PC-3 (cell line): Measurements from ENCODE around the gene SH3PXD2A. TPM values are rescaled to one million over a fixed set of nuclear protein-coding genes. Genes with fewer than 3 reads are reported as not detected.

ENCODE experiments used
- ATAC-seq: fragments of 200-7000 bp; cut with Tn5 transposase; 2 replicates; pipeline ENCODE4 v1.9.1; 2020; ENCODE audit warnings: mild to moderate bottlenecking, moderate library complexity
- BruUV-seq: library from RNA; stranded (reverse); fragments of 400-500 nt; replicated peaks from 2 replicates; lab custom pipeline; 2021; lab: Mats Ljungman, UMichigan
- CTCF ChIA-PET: fragments of 300-600 bp; sonication (Branson Sonifier 250); formaldehyde crosslinking; loops from one replicate; lab custom pipeline; 2022; ENCODE audit warnings: antibody characterized with exemption; lab: Charles Lee
- POLR2A ChIA-PET: fragments of 300-600 bp; sonication (Branson Sonifier 250); formaldehyde crosslinking; loops from one replicate; lab custom pipeline; 2022; ENCODE audit warnings: antibody characterized with exemption; ENCODE audit not compliant: unreplicated experiment; lab: Charles Lee
- DNase-seq: peaks from one replicate; pipeline ENCODE4 v3.0.0-alpha.2; 2015
- H2AFZ ChIP-seq: fragments of 300-600 bp; sonication (generic); 2 replicates; pipeline ENCODE4 v1.6.0; 2016; ENCODE audit warnings: antibody characterized with exemption, low read length
- H3F3A ChIP-seq: fragments of 300-600 bp; sonication (generic); one replicate; pipeline ENCODE4 v1.6.0; 2017; ENCODE audit warnings: antibody characterized with exemption, low read length, control low read depth, mild to moderate bottlenecking; ENCODE audit not compliant: unreplicated experiment
- H3K27ac ChIP-seq: fragments of 300-600 bp; sonication (generic); 2 replicates; pipeline ENCODE4 v1.5.1; 2016; ENCODE audit warnings: mild to moderate bottlenecking, low read length
- H3K27me3 ChIP-seq: fragments of 300-600 bp; sonication (generic); 2 replicates; pipeline ENCODE4 v1.6.1; 2016; ENCODE audit warnings: low read length, mixed read lengths
- H3K36me3 ChIP-seq: fragments of 300-600 bp; sonication (generic); 2 replicates; pipeline ENCODE4 v1.6.1; 2016; ENCODE audit warnings: low read depth, mixed run types, low read length, mixed read lengths
- H3K4me1 ChIP-seq: fragments of 300-600 bp; sonication (generic); 2 replicates; pipeline ENCODE4 v1.5.1; 2016; ENCODE audit warnings: low read length; ENCODE audit not compliant: insufficient read depth
- H3K4me2 ChIP-seq: fragments of 300-600 bp; sonication (generic); 2 replicates; pipeline ENCODE4 v1.6.0; 2016; ENCODE audit warnings: low read length
- H3K4me3 ChIP-seq: fragments of 300-600 bp; sonication (generic); 2 replicates; pipeline ENCODE4 v1.5.1; 2016; ENCODE audit warnings: mild to moderate bottlenecking, low read length, mixed read lengths
- H3K79me2 ChIP-seq: fragments of 300-600 bp; sonication (generic); 2 replicates; pipeline ENCODE4 v1.6.1; 2017; ENCODE audit warnings: low read length, mixed read lengths
- H3K9ac ChIP-seq: fragments of 300-600 bp; sonication (generic); 2 replicates; pipeline ENCODE4 v1.6.0; 2016; ENCODE audit warnings: mild to moderate bottlenecking, low read length
- H3K9me2 ChIP-seq: fragments of 300-600 bp; sonication (generic); replicated peaks from 2 replicates; pipeline ENCODE4 v1.6.1; 2016; ENCODE audit warnings: mixed run types, low read length, mixed read lengths
- H3K9me3 ChIP-seq: fragments of 300-600 bp; sonication (generic); 2 replicates; pipeline ENCODE4 v1.6.1; 2016; ENCODE audit warnings: low read length, mixed read lengths
- H4K20me1 ChIP-seq: fragments of 300-600 bp; sonication (generic); 2 replicates; pipeline ENCODE4 v1.6.1; 2016; ENCODE audit warnings: low read length, mixed read lengths
- EZH2 ChIP-seq: fragments of 300-600 bp; sonication (generic); IDR thresholded peaks from one replicate; pipeline ENCODE4 v1.6.1; 2017; ENCODE audit warnings: antibody characterized with exemption, mild to moderate bottlenecking, low read length; ENCODE audit not compliant: unreplicated experiment
- EZH2phosphoT487 ChIP-seq: fragments of 300-600 bp; sonication (generic); IDR thresholded peaks from 2 replicates; pipeline ENCODE4 v1.6.1; 2018; ENCODE audit warnings: mild to moderate bottlenecking, antibody characterized with exemption, low read length, borderline replicate concordance
- intact Hi-C: fragments of 100-400 bp; cut with micrococcal nuclease; formaldehyde crosslinking; loops from 2 replicates; pipeline ENCODE4 v1.9.0; 2023
- total RNA-seq: library from RNA; depleted of rRNA; stranded (reverse); fragments of >200 nt; gene quantifications from 2 replicates; pipeline ENCODE4 v1.2.3, GENCODE V29; 2014
- TF ChIP-seq, protein P1 (sequence below): fragments of 300-600 bp; sonication (generic); conservative IDR thresholded peaks from 2 replicates; pipeline ENCODE4 v1.5.1; 2017; ENCODE audit warnings: antibody characterized with exemption, low read depth, mild to moderate bottlenecking, low read length

Gene SH3PXD2A
- total RNA-seq, 1 experiment from 2014 or later = 3.4 TPM

DNA sequence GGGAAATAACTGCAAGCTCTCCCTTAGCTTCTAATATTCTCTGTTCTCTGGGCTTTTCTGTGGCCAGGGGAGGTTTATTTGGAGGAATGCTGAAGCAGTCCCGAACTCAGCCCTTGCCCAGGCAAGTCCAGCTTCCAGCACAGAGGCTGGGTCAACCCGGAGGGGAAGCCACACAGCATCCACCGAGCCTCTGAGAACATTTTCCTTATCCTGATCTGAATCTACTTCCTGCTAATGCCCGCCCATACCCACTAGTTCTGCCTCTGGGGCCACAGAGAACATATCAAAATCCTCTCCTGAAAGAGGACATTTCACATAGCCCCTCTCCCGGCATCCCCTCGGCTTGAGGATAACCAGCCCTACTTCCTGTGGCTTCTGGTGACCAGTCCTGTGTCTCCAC, 31.1 kb downstream of the SH3PXD2A start:
- Histone ChIP-seq H4K20me1 (no peaks in the 10 kb centered on the region), H3K9ac (no peak overlapping the region), H3K4me1 (peaks cover 20% of the 10 kb centered on the region), H3K36me3 (no peaks in the 10 kb centered on the region), H3K4me2 (no peak overlapping the region), H3K9me2 (no peaks in the 10 kb centered on the region), H3K79me2 (no peaks in the 10 kb centered on the region), H3F3A (no peaks in the 10 kb centered on the region), H3K9me3 (no peaks in the 10 kb centered on the region), H3K27me3 (no peaks in the 10 kb centered on the region), H2AFZ (no peak overlapping the region), H3K4me3 (no peak overlapping the region), H3K27ac (no peak overlapping the region)
- no peak for DNase-seq
- CTCF ChIA-PET = no interaction called here
- intact Hi-C loops = no loop called here
- ATAC-seq = no peak
- TF ChIP-seq, protein P1, sequence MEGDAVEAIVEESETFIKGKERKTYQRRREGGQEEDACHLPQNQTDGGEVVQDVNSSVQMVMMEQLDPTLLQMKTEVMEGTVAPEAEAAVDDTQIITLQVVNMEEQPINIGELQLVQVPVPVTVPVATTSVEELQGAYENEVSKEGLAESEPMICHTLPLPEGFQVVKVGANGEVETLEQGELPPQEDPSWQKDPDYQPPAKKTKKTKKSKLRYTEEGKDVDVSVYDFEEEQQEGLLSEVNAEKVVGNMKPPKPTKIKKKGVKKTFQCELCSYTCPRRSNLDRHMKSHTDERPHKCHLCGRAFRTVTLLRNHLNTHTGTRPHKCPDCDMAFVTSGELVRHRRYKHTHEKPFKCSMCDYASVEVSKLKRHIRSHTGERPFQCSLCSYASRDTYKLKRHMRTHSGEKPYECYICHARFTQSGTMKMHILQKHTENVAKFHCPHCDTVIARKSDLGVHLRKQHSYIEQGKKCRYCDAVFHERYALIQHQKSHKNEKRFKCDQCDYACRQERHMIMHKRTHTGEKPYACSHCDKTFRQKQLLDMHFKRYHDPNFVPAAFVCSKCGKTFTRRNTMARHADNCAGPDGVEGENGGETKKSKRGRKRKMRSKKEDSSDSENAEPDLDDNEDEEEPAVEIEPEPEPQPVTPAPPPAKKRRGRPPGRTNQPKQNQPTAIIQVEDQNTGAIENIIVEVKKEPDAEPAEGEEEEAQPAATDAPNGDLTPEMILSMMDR = no peak
- TF ChIP-seq EZH2 (no peak), EZH2phosphoT487 (no peak)
- POLR2A ChIA-PET = no interaction called here
- no TSS peak for BruUV-seq

DNA sequence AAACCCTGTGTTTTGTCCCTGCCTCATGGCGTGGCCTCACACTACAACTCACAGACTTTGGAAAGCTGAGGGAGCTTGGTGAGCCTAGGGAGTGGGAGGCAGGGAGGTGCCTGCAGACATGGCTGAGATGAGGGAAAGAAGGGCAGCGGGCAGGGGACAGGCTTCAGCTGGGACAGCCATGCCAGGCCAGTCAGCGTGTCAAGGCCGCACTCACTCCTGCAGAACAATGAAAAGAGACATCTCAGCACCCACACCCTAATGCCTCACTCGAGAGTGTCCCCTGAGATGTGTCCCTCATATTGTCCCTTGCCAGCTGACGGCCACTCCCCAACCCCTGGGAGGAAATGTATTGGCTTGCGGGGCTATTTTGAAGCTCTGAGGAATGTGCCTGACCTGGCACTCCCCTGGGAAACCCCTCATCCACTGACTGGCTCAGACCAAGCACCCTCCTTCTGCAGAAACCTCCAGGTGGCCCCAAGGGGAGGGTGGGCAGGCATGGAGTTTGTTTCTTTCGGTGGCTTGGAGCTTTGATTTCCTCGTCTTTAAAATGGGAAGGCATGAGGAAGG, 31.6 kb downstream of the SH3PXD2A start:
- TF ChIP-seq, protein P1 = no peak
- no peak for TF ChIP-seq EZH2phosphoT487
- no peak for TF ChIP-seq EZH2
- no peaks in the 10 kb centered on the region for H3K9me3 ChIP-seq
- H2AFZ ChIP-seq = no peak overlapping the region
- H3K4me2 ChIP-seq = no peak overlapping the region
- H3K9ac ChIP-seq = no peak overlapping the region
- POLR2A ChIA-PET = no interaction called here
- no TSS peak for BruUV-seq
- ATAC-seq = no peak
- no peak overlapping the region for H3K4me3 ChIP-seq
- intact Hi-C loops = no loop called here
- H3K27ac ChIP-seq = no peak overlapping the region
- H3K9me2 ChIP-seq = no peaks in the 10 kb centered on the region
- H3K36me3 ChIP-seq = no peaks in the 10 kb centered on the region
- peaks cover 15% of the 10 kb centered on the region for H3K4me1 ChIP-seq
- CTCF ChIA-PET = no interaction called here
- H3F3A ChIP-seq = no peaks in the 10 kb centered on the region
- H3K27me3 ChIP-seq = no peaks in the 10 kb centered on the region
- DNase-seq = no peak
- no peaks in the 10 kb centered on the region for H4K20me1 ChIP-seq
- H3K79me2 ChIP-seq = no peaks in the 10 kb centered on the region

DNA sequence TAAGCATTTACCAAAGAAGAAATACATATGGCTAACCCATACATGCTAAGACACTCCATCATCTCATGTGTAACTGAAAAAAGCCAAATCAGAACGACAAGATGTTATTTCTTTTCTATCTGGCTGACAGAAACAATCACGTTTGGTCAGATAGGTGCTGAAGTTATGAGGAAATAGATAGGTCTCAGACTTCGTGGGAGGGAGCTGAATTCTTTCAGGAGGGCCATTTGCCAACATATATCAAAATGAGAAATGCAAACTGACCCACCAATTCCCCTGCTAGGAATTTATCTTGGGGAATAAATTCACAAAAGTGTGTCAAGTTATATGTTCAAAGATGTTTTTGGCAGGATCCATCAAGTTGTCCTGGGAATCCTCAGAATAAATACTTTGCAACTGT, 32.6 kb downstream of the SH3PXD2A start:
- no peak overlapping the region for H3K4me2 ChIP-seq
- no peaks in the 10 kb centered on the region for H3K9me2 ChIP-seq
- H3K9me3 ChIP-seq = no peaks in the 10 kb centered on the region
- ChIA-PET CTCF (no interaction called here), POLR2A (no interaction called here)
- intact Hi-C loops = no loop called here
- H3F3A ChIP-seq = no peaks in the 10 kb centered on the region
- no peaks in the 10 kb centered on the region for H3K36me3 ChIP-seq
- no peak overlapping the region for H2AFZ ChIP-seq
- H3K4me1 ChIP-seq = peaks cover 5% of the 10 kb centered on the region
- no TSS peak for BruUV-seq
- no peak overlapping the region for H3K9ac ChIP-seq
- ATAC-seq = no peak
- no peak overlapping the region for H3K4me3 ChIP-seq
- no peak for DNase-seq
- no peaks in the 10 kb centered on the region for H3K79me2 ChIP-seq
- TF ChIP-seq EZH2phosphoT487 (no peak), EZH2 (no peak)
- TF ChIP-seq, protein P1 = no peak
- no peaks in the 10 kb centered on the region for H3K27me3 ChIP-seq
- no peaks in the 10 kb centered on the region for H4K20me1 ChIP-seq
- H3K27ac ChIP-seq = no peak overlapping the region
